Fibroblast of skin of scalp (primary cell): Measurements from ENCODE around the gene NFE2. TPM values are rescaled to one million over a fixed set of nuclear protein-coding genes. Genes with fewer than 3 reads are reported as not detected.
"Not testable (repeated sequence)": the region's sequence is repeated elsewhere in the genome, so short reads cannot be mapped to it uniquely, and the experiment has no call there.

Source experiments
- DNase-seq: peaks from one replicate; pipeline ENCODE4 v3.0.0-alpha.2; 2013
- polyA plus RNA-seq, 2 experiments: library from polyadenylated mRNA; unstranded; fragments of 120-200 nt; gene quantifications; one replicate each; pipeline ENCODE4 v1.2.1, GENCODE V29; 2013; ENCODE audit not compliant: insufficient read length in 2 of 2

The NFE2 gene
- polyA plus RNA-seq (2013, experiment 1 of 2; ENCODE audit: insufficient read length): 0.35 TPM
- 0.78 TPM for polyA plus RNA-seq (2013, experiment 2 of 2; ENCODE audit: insufficient read length)

DNA sequence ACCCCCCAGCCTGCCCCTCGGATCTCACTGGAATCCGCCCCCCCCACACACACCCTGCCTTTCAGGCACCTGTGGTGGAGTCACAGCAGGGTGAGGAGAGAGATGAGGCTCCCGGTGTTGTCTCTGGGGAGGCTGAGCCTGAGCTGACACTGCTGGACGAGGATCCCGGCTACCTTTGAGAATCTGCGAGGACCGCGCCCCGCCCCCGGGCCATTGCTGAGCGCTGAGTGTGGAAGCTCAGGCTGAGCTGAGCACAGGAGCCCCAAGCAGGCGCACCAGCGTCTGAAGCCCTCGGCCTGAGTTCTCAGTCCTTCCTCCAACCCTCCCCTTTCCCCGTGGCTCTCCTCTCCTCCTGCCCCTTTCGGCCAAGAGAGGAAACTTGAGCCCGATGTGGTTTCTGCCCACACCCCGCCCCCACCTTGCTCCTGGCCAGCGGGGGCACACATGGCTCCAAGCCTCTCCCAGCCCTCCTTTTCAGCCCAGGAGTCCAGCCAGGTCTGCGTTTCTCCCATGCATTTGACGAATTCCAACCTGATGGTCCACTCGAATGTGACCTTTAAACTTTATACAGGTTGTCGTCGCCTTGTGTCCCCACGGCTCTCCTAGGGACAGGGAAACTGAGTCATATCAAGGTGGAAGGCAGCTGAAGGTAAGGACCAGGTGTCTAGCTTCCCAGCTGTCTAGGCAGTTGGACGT is at the start of gene NFE2:
Gene NFE2, minus strand, starts transcription at position 284 of the 696 bp plus-strand sequence. CDS start 5,767 bp downstream, outside the sequence.
- peak; percentile 58 for DNase-seq

DNA sequence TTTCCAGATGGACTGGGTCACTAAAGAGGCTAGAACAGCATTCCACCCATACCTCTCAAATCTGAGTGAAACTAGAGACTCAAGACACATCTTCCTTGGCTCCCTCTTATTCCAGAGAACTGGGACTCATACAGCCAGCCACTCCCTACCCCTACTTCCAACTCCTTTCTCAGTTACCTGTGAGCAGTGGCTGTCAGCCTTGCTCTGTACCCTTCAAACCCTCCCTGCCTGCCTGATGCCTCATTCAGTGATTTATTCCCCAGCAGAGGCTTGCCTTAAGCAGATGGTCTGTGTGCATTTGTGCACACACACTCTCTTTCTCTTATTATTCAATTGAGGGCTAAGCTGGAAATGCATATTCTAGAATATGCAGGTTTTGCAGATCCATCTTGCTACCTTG is 48.9 kb upstream of the NFE2 start:
- no peak for DNase-seq

DNA sequence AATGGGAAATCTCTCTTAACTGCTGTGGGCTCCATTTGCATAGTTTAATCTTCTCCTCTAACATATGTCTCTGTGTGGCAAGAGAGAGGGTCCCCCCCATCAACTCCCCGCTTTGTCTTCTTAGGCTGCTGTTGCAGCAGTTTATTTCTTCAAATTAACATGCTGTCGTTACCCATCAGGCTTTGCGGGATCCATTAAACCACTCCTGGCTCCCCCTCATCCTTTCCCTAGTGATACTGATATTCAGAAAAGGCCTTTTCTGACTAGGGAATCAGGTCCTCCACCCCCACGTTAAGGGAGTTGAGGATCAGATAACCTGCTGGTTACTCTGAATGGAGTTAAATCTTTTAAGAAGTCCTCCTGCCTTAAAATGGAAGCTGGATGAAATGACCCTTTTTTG is 48.2 kb upstream of the NFE2 start:
- DNase-seq: no peak

DNA sequence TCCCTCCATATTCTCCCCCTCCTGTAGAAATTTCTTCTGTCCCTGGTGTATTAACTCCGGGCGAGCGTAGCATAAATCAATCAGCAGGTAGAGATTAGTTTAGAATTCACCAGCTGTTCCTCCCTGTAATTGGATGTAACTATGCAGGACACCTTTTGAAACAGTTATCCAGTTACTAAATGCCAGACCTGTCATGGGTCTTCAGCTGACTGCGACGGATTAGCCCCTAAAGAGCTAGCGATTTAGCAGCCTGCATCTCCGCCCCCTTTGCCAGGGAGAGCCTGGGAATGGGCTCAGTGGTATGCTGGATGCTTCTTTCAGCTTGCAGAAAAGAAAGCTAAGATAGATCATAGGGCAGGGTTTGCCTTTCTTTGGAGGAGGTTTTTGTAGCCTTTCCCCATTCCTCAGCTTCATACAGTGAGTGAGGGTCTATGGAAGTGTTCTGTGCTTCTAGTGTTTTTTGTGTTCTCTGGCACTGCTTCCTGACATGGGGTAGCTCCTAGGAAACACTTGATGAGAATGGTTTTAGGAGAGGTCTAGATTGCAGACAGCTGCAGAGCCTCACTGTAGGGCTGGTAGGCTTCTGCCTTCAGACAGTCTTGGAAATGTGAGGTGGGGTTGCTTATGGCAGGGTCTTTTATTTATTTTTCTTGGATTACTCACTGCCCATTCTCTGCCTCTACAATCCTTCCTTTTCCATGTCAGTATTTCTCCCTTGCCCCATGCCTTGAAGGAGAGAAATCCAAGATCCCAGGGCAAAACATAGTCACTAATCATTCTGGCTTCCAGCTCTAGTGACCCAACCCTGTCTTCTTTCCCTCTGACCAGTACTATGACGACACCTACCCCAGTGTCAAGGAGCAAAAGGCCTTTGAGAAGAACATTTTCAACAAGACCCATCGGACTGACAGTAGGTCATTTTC is 40.8 kb upstream of the NFE2 start:
- DNase-seq: no peak

DNA sequence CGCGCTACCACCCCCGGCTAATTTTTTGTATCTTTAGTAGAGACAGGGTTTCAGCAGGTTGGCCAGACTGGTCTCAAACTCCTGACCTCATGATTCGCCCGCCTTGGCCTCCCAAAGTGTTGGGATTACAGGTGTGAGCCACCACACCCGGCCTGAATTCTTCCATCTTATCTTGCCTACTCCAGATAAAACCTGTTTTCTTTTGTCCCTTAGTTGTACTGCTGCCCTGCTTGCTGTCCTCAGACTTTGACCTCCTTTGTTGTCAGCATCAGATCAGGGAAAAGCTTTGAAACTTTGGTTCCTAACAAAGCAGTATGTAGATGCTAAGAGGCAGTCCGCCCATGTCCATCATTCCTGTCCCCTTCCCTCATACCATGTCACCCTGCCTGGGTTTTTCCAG is 40.0 kb upstream of the NFE2 start:
- DNase-seq: no peak

DNA sequence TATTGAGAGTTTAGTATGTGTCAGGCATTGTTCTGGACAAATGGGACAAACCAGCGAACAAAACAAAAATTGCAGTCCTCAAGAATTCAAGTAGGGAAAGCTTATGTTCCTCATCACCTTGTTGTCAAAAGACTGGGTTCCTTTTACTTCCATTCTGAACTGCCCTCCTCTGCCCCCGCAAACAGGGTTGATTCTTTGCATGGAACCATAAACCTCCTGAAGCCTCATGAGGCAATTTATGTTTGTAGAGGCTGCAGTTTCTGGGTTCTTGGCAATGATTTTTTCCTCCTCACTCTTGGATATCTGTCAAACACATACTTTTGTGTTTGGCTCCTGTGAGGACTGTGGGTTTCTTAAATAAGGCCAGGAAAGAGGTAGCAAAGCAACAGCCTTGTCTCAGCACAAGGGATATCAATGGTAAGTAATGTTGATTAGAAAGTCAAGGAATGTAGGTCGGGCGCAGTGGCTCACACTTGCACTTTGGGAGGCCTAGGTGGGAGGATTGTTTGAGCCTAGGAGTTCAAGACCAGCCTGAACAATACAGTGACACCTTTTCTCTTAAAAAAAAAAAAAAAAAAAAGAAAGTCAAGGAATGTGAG is 38.0 kb upstream of the NFE2 start:
- no peak for DNase-seq

DNA sequence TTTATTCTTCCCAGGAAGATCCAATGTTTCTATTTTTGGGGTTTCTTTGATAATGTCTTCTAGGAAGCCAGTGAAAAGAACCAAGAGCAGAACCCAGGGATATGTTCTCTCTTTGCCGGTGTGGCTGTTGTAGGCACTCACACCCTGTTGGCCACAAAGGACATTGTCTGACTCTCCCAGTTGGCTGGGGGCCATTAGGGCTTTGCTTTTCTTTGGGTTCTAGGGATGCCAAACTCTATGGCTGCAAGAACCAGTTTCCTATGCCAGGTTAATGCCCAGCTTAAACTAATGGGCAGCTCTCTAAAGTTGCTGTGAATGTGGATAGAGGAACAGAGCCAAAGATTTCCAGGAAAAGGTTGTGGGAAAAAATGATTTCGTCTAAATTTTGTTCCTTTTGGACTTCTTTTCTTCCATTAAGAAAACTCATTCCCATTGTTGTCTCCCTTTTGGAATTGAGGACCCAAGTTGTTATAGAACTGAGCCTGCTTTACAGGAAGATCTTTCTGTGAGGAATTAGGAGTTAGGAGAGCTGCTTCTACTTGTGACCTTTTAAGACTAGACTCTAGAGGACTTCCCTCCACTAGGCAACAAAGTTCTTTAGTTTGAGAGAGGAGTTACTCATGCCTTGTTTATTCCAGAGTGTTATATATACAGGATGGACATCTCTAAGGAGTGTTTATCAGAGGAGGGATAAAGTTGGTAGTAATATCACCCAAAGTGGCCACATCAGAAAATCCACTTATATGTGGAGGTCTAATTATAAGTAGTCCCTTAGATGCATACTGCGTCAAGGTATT is 37.2 kb upstream of the NFE2 start:
- no peak for DNase-seq

DNA sequence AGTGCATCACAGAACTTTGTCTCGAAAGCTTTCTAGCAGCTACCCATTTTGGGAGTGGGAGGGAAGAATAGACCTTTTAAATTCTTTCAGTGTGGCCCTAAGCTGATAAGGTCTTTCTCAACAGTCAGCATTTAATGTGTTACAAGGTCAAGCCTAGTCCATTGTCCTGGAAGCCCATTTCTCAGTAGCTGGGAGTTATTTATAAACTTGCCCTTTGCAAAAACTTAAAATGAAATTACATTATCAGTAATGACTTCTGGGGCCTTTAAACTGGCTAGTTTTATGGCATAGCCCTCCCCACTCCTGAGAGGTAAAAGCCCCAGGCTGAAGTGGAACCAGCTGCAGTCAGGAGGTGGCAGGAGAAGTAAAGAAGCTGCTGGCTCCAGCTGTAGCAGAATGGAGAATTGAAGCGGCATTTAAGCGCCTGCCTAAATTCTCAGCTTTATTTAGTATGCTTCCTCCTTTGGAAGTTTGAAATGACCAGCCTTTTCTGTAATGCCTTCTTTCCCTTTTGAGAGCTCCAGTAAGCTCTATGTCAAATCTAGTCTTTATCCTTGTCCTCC is 36.5 kb upstream of the NFE2 start:
- DNase-seq: no peak

DNA sequence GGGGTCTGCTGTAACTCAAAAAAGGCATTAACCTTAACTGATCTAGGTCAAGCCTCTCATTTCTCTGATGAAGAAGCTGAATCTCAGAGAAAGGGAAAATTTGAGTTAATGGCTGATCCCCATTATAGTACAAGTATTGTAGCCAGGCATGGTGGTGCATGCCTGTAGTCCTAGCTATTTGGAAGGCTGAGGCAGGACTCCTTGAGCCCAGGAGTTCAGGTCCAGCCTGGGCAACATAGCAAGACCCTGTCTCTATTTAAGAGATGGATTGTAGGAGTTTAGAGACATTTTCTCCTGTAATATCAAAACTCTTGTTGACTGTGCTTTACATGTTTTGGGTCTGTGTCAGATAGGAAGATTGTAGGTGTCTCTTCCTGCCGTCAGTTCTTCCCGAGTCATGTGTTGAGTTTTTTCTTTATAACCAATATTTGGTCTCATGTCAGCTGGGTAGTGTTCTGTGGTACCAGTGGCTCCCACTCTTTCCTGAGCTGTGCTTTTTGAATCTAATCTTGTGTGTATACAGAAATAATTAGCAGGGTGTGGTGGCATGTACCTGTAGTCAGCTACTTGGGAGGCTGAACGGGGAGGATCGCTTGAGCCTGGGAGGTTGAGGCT is 32.7 kb upstream of the NFE2 start:
- no peak for DNase-seq

DNA sequence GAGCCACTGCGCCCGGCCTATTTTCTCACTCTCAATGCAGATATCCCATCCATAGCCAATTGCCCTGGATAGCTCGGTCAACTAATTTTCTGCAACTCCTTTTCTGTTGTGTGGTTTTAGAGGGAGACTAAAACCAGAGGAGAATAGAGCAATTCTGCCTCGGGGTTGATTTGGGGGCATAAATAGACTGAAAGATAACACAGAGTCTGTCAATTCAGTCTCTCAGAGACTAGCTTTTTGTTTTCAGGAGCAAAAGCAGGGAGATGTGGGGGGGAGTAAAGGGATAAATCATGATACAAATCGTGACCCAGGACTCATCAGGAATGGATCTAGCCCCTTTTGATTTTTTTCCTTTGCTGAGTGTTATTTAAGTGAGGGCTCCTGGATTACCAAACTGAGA is 30.6 kb upstream of the NFE2 start:
- no peak for DNase-seq

DNA sequence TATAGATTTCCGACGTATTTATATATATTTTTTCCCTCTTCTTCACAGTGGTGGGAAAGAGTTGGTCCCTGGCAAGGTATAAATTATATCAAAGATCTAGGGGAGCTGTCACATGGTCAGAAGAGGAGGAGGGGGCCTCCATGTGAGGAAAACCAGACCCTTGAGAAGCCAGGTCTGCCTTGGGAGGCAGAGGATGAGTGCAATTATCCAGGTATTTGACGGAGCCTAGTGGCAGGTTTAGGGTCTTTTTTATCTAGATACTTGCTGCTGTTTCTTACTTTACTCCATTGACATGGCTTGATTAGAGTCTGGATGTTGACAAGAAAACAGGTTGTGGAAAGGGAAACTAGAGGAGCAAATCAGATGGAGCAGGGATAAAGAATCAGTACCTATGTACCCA is 29.6 kb upstream of the NFE2 start:
- DNase-seq: no peak

DNA sequence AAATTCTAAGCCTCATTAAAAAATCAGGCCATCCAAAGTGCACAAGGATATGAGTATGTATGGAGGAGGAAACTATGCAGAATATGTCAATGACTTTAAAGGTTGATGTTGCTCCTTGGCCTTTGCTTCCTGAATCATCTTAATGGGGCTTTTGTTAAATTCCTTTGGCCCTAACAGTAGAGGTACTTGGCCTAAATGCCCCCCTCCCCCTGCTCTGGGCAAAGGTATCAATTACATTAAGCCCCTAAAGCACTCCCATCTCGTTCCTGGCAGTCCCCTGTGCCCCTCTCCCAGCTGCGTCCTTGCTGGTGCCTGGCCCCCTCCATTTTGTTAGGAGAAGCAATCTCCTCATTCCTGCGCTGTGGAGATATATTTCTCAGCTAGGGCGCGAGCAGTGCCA is 28.9 kb upstream of the NFE2 start:
- DNase-seq: no peak

DNA sequence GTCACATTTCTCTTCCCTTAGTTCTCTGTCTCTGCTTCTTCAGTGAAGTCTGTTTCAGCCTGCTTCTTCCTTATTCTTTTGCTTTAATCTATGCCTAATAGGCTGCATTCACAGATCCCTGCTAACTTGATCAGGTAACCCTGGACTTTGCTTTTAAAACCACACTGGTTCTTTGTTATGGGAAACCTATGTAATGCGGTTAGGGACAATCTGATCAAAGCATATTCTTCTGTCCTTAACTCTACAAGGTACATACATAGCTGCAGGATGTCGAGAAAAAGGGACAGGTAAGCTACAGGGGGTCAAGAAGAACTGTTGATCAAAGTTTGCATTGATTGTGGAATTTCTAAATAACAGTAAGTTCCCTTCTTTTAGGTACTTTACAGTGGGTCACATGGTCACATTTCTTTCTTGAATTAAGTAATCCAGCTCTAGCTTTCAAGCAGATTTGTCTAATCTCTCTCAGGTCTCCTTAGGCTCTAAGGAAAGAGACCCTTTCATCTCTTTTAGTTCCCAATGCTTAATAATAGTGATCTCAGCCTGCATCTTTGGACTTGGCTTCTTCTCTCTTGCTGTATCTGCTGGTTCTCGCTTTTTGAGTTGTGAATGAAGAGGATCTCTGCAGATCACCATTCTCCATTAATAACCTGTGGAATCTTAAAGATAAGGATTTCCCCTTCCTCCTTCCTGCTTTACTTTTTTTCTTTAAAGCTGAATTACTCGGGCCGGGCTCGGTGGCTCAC is 28.0 kb upstream of the NFE2 start:
- DNase-seq: no peak

DNA sequence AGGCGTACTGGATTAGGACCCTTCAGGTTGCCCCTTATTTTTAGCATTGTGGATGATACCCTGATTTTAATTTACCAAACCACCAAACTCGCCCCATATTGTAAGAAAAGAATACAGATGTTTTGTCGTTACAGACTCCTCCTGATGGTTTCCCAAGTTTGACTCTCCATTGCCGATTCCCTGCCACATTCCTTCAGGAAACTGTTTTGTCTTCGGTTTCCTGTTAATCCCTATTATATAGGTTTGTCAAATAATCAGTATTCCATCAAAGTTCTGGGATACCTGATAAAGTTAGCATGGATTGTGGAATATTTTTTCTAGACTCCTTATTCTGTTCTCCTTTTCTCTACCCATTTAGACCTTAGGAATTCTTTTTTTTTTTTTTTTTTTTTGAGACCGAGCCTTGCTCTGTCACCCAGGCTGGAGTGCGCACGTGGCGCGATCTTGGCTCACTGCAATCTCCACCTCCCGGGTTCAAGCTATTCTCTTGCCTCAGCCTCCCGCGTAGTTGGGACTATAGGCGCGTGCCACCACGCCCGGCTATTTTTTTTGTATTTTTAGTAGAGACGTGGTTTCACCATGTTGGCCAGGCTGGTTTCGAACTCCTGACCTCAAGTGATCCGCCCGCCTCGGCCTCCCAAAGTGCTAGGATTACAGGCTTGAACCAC is 24.8 kb upstream of the NFE2 start:
- DNase-seq: peak; percentile 41

DNA sequence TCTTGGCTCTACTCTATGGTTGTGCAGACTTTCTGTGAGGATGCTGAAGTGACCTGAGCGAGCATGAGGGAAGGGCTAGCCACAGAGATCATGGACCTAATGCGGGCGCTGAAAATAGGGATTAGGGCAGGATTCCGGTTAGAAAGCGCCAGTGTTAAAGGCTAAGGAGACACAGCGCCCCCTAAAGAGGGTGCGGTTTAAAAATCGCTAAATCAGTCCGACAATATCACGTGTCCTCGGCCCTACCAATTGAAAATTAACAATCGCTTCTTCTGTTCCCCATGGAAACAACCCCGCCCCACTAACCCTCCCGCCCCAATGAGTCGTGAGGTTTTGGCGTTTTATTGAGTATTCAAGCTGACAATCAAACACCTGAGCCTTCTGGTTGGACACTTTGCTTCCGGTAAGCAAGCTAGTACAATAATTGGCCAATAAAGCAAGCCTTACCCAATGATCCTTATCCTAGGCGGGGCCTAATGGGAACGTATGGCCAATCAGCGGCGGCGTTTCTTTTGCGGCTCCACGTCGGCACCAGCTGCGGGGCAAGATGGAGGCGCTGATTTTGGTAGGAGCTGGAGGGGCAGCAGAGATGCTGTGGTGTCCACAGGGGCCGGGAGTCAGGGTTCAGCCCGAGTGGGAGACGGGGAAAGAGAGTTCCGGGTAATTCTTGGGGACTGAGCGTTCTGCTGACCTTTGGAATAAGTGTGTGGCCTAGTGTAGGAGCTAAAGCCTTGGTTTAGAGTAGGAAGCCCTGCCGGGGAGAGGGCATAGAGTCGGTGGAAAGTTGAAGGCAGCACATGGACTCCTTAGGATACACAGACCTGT is 24.0 kb upstream of the NFE2 start, which contains the start of gene COPZ1:
Gene COPZ1, plus strand, starts transcription at position 515 of the 825 bp plus-strand sequence. Its CDS starts 33 bp downstream, at position 548.
- peak; percentile 100 for DNase-seq

DNA sequence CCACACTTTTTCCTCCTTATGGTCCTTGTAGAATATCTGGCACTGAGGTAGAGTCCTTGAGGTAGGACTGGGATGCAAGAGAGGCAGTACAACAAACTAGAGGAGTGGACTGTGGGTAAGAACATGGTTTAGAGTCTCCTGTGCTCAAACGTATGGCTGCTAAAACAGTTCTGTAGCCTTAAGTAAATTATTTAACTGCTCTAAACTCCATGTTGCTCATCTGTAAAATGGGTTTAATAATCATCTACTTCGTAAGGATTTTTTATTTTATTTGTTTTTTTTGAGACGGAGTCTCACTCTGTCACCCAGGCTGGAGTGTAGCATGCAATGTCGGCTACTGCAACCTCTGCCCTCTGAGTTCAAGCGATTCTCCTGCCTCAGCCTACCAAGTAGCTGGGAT is 20.5 kb upstream of the NFE2 start:
- DNase-seq: no peak

DNA sequence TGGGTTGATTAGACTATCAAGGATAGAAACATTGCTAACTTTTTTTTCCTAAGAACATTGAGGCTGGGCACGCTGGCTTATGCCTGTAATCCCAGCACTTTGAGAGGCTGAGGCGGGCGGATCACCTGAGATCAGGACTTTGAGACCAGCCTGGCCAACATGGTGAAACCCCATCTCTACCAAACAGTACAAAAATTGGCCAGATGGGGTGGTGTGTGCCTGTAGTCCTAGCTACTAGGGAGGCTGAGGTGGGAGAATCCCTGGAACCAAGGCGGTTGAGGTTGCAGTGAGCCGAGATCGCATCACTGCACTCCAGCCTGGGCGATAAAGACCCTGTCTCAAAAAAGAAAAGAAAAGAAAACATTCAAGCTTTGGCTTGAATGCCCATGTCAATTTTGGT is 11.5 kb upstream of the NFE2 start:
- DNase-seq: not testable (repeated sequence)

DNA sequence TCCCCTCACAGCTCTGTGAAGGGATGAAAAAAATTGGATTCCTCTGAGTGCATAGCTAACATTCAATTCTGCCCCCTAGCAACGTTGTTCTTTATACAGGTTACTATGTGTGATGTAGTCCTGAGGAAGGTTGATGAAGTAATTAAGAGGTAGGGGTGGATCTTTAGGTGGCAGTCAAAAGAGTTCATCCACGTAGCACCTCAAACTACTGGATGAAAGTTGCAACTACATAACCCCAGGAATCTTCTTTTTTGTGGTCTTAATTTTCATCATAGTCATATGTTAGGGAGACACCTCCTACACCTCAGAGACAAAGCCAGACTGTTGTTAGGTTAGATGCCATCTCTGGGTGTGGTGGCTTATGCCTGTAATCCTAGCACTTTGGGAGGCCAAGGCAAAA is 10.2 kb upstream of the NFE2 start:
- no peak for DNase-seq
